HEK293 (cell line): Measurements from ENCODE around the gene TWIST2.

Source experiments
- HOXD13 ChIP-seq: sonication (generic); formaldehyde crosslinking; IDR thresholded peaks from 2 replicates; pipeline ENCODE4 v1.8.0; 2022; ENCODE audit warnings: missing genetic modification reagents, borderline replicate concordance
- YY1 ChIP-seq: fragments of 450-650 bp; formaldehyde crosslinking; IDR thresholded peaks from 2 replicates; pipeline ENCODE4 v1.5.1; 2018; ENCODE audit warnings: missing biosample characterization, missing genetic modification characterization
- ZBTB8A ChIP-seq: fragments of 450-650 bp; formaldehyde crosslinking; IDR thresholded peaks from 2 replicates; pipeline ENCODE4 v1.5.1; 2016; ENCODE audit warnings: missing biosample characterization, missing genetic modification characterization
- ZNF121 ChIP-seq: fragments of 450-650 bp; formaldehyde crosslinking; IDR thresholded peaks from 2 replicates; pipeline ENCODE4 v1.5.1; 2016; ENCODE audit warnings: missing biosample characterization, missing genetic modification characterization
- ZNF366 ChIP-seq: fragments of 450-650 bp; formaldehyde crosslinking; conservative IDR thresholded peaks from 2 replicates; pipeline ENCODE4 v1.5.1; 2016; ENCODE audit warnings: missing biosample characterization, missing genetic modification characterization
- ZNF433 ChIP-seq: fragments of 450-650 bp; formaldehyde crosslinking; IDR thresholded peaks from 2 replicates; pipeline ENCODE4 v1.5.1; 2016; ENCODE audit warnings: missing biosample characterization, missing genetic modification characterization, low read depth
- ZNF48 ChIP-seq: fragments of 450-650 bp; formaldehyde crosslinking; IDR thresholded peaks from 2 replicates; pipeline ENCODE4 v1.5.1; 2016; ENCODE audit warnings: missing biosample characterization, missing genetic modification characterization
- ZNF658 ChIP-seq: fragments of 450-650 bp; formaldehyde crosslinking; IDR thresholded peaks from 2 replicates; pipeline ENCODE4; 2016; ENCODE audit warnings: missing biosample characterization, missing genetic modification characterization
- ZNF830 ChIP-seq: fragments of 450-650 bp; IDR thresholded peaks from 2 replicates; pipeline ENCODE4 v1.5.0; 2018; ENCODE audit warnings: missing biosample characterization, missing genetic modification characterization, low read depth, mild to moderate bottlenecking, moderate library complexity
- TF ChIP-seq, protein P1 (sequence below): fragments of 450-650 bp; formaldehyde crosslinking; IDR thresholded peaks from 2 replicates; pipeline ENCODE4 v1.5.1; 2016; ENCODE audit warnings: missing biosample characterization, missing genetic modification characterization
- TF ChIP-seq, protein P2 (sequence below): sonication (generic); formaldehyde crosslinking; IDR thresholded peaks from 2 replicates; pipeline ENCODE4 v1.8.1; 2022; ENCODE audit warnings: mild to moderate bottlenecking, moderate library complexity, missing genetic modification reagents
- TF ChIP-seq, protein P3 (sequence below): fragments of 450-650 bp; formaldehyde crosslinking; IDR thresholded peaks from 2 replicates; pipeline ENCODE4 v1.5.1; 2016; ENCODE audit warnings: missing biosample characterization, missing genetic modification characterization
- TF ChIP-seq, protein P4 (sequence below): fragments of 450-650 bp; formaldehyde crosslinking; IDR thresholded peaks from 2 replicates; pipeline ENCODE4 v1.5.1; 2017; ENCODE audit warnings: missing biosample characterization, mild to moderate bottlenecking, missing genetic modification characterization, moderate library complexity
- TF ChIP-seq, protein P5 (sequence below): fragments of 450-650 bp; formaldehyde crosslinking; IDR thresholded peaks from 2 replicates; pipeline ENCODE4 v1.5.1; 2016; ENCODE audit warnings: missing biosample characterization, missing genetic modification characterization

DNA sequence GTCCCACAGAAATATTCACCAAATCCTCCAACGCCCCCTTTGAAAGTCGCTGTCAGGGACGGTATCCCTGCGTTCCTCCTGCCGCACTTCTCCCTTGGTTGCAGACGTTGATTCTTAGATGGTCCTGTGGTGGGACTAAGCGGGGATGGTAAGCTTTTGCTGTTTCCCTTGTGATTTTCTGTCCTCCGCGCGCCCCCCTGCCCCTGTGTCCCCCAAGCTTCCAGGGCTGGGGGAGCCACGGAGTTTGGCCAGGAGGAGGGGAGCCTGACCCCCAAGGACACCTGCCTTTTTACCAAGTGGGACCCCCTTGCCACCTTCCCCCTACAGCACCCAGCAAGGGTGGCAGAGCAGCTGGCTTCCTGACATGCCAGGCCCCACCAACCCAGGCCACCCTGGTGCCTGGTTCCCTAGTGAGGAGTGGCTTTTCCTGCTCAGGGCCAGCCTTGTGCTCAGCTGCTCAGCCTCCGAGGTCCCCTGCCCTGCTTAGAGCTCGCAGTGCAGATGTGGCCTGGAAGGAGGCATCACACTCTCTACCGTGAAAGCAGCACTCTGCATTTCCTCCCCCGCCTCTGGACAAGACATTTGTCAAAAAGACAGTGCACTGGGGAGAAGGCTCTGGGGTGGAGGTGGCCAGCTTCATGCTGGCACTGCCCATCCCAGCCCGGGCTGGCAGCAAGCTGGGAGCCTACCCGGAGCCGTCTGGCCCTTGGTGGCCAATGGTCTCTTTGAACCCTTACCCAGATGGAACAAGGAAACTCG is 49.4 kb downstream of the TWIST2 start:
- TF ChIP-seq, protein P1, sequence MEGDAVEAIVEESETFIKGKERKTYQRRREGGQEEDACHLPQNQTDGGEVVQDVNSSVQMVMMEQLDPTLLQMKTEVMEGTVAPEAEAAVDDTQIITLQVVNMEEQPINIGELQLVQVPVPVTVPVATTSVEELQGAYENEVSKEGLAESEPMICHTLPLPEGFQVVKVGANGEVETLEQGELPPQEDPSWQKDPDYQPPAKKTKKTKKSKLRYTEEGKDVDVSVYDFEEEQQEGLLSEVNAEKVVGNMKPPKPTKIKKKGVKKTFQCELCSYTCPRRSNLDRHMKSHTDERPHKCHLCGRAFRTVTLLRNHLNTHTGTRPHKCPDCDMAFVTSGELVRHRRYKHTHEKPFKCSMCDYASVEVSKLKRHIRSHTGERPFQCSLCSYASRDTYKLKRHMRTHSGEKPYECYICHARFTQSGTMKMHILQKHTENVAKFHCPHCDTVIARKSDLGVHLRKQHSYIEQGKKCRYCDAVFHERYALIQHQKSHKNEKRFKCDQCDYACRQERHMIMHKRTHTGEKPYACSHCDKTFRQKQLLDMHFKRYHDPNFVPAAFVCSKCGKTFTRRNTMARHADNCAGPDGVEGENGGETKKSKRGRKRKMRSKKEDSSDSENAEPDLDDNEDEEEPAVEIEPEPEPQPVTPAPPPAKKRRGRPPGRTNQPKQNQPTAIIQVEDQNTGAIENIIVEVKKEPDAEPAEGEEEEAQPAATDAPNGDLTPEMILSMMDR = no peak
- TF ChIP-seq, protein P2, sequence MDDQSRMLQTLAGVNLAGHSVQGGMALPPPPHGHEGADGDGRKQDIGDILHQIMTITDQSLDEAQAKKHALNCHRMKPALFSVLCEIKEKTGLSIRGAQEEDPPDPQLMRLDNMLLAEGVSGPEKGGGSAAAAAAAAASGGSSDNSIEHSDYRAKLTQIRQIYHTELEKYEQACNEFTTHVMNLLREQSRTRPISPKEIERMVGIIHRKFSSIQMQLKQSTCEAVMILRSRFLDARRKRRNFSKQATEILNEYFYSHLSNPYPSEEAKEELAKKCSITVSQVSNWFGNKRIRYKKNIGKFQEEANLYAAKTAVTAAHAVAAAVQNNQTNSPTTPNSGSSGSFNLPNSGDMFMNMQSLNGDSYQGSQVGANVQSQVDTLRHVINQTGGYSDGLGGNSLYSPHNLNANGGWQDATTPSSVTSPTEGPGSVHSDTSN (CRISPR knock-in tag) = no peak
- TF ChIP-seq, protein P3, sequence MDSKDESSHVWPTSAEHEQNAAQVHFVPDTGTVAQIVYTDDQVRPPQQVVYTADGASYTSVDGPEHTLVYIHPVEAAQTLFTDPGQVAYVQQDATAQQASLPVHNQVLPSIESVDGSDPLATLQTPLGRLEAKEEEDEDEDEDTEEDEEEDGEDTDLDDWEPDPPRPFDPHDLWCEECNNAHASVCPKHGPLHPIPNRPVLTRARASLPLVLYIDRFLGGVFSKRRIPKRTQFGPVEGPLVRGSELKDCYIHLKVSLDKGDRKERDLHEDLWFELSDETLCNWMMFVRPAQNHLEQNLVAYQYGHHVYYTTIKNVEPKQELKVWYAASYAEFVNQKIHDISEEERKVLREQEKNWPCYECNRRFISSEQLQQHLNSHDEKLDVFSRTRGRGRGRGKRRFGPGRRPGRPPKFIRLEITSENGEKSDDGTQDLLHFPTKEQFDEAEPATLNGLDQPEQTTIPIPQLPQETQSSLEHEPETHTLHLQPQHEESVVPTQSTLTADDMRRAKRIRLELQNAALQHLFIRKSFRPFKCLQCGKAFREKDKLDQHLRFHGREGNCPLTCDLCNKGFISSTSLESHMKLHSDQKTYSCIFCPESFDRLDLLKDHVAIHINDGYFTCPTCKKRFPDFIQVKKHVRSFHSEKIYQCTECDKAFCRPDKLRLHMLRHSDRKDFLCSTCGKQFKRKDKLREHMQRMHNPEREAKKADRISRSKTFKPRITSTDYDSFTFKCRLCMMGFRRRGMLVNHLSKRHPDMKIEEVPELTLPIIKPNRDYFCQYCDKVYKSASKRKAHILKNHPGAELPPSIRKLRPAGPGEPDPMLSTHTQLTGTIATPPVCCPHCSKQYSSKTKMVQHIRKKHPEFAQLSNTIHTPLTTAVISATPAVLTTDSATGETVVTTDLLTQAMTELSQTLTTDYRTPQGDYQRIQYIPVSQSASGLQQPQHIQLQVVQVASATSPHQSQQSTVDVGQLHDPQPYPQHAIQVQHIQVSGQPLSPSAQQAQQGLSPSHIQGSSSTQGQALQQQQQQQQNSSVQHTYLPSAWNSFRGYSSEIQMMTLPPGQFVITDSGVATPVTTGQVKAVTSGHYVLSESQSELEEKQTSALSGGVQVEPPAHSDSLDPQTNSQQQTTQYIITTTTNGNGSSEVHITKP (tag by site-specific recombination) = no peak
- no peak for TF ChIP-seq ZBTB8A (tag by site-specific recombination)
- TF ChIP-seq YY1 = no peak
- no peak for TF ChIP-seq ZNF658
- TF ChIP-seq ZNF433 (tag by site-specific recombination) = no peak
- TF ChIP-seq, protein P4, sequence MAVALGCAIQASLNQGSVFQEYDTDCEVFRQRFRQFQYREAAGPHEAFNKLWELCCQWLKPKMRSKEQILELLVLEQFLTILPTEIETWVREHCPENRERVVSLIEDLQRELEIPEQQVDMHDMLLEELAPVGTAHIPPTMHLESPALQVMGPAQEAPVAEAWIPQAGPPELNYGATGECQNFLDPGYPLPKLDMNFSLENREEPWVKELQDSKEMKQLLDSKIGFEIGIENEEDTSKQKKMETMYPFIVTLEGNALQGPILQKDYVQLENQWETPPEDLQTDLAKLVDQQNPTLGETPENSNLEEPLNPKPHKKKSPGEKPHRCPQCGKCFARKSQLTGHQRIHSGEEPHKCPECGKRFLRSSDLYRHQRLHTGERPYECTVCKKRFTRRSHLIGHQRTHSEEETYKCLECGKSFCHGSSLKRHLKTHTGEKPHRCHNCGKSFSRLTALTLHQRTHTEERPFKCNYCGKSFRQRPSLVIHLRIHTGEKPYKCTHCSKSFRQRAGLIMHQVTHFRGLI = no peak
- TF ChIP-seq, protein P5, sequence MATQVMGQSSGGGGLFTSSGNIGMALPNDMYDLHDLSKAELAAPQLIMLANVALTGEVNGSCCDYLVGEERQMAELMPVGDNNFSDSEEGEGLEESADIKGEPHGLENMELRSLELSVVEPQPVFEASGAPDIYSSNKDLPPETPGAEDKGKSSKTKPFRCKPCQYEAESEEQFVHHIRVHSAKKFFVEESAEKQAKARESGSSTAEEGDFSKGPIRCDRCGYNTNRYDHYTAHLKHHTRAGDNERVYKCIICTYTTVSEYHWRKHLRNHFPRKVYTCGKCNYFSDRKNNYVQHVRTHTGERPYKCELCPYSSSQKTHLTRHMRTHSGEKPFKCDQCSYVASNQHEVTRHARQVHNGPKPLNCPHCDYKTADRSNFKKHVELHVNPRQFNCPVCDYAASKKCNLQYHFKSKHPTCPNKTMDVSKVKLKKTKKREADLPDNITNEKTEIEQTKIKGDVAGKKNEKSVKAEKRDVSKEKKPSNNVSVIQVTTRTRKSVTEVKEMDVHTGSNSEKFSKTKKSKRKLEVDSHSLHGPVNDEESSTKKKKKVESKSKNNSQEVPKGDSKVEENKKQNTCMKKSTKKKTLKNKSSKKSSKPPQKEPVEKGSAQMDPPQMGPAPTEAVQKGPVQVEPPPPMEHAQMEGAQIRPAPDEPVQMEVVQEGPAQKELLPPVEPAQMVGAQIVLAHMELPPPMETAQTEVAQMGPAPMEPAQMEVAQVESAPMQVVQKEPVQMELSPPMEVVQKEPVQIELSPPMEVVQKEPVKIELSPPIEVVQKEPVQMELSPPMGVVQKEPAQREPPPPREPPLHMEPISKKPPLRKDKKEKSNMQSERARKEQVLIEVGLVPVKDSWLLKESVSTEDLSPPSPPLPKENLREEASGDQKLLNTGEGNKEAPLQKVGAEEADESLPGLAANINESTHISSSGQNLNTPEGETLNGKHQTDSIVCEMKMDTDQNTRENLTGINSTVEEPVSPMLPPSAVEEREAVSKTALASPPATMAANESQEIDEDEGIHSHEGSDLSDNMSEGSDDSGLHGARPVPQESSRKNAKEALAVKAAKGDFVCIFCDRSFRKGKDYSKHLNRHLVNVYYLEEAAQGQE (tag by site-specific recombination) = no peak
- TF ChIP-seq ZNF830 (tag by site-specific recombination) = no peak
- no peak for TF ChIP-seq ZNF121
- TF ChIP-seq ZNF366 = no peak
- no peak for TF ChIP-seq ZNF48 (tag by site-specific recombination)
- no peak for TF ChIP-seq HOXD13 (CRISPR knock-in tag)
